Measurements from ENCODE around the gene ARL2BP. TPM values are rescaled to one million over a fixed set of nuclear protein-coding genes. Genes with fewer than 3 reads are reported as not detected.

Gene ARL2BP
- total RNA-seq, 2 donors from 2014 or later: 54.7 to 64.0 TPM

- H3K36me3 ChIP-seq: no peaks in the 10 kb centered on the region
- peaks cover 0 to 9% of the 10 kb centered on the region in 2 donors for H3K4me1 ChIP-seq (ENCODE audit: control insufficient read depth in 1 of 2, low read depth in 2 of 2)
- no peak overlapping the region for H3K27ac ChIP-seq
- H3K27me3 ChIP-seq (replicated peaks; ENCODE audit: insufficient read depth): no peaks in the 10 kb centered on the region
- no peak for TF ChIP-seq CTCF (IDR thresholded peaks at IDR 0.05)
- DNase-seq (ENCODE audit: low spot score) (no peak), ATAC-seq (ENCODE audit: insufficient number of reproducible peaks, low FRiP score, low read depth) (no peak)
- no peaks in the 10 kb centered on the region for H3K9me3 ChIP-seq
- no peak overlapping the region for H3K4me3 ChIP-seq
Observed at GRCh38 chr16:57268804-57269800, 24.0 kb downstream of the ARL2BP start.

- ATAC-seq (ENCODE audit: insufficient number of reproducible peaks, low FRiP score, low read depth) (no peak), DNase-seq (ENCODE audit: low spot score) (no peak)
- H3K9me3 ChIP-seq: no peaks in the 10 kb centered on the region
- H3K4me3 ChIP-seq: no peak overlapping the region
- H3K36me3 ChIP-seq: no peaks in the 10 kb centered on the region
- no peak for TF ChIP-seq CTCF (IDR thresholded peaks at IDR 0.05)
- H3K27ac ChIP-seq: no peak overlapping the region
- peaks cover 0 to 9% of the 10 kb centered on the region in 2 donors for H3K4me1 ChIP-seq (ENCODE audit: control insufficient read depth in 1 of 2, low read depth in 2 of 2)
- H3K27me3 ChIP-seq (replicated peaks; ENCODE audit: insufficient read depth): no peaks in the 10 kb centered on the region
Observed at GRCh38 chr16:57270221-57271062, 25.4 kb downstream of the ARL2BP start.

- ATAC-seq (ENCODE audit: insufficient number of reproducible peaks, low FRiP score, low read depth) (no peak), DNase-seq (ENCODE audit: low spot score) (no peak)
- no peak overlapping the region for H3K27ac ChIP-seq
- TF ChIP-seq CTCF (IDR thresholded peaks at IDR 0.05): no peak
- H3K27me3 ChIP-seq (replicated peaks; ENCODE audit: insufficient read depth): no peaks in the 10 kb centered on the region
- H3K4me1 ChIP-seq (ENCODE audit: control insufficient read depth in 1 of 2, low read depth in 2 of 2): peaks cover 0 to 6% of the 10 kb centered on the region in 2 donors
- no peaks in the 10 kb centered on the region for H3K36me3 ChIP-seq
- H3K4me3 ChIP-seq: no peak overlapping the region
- no peaks in the 10 kb centered on the region for H3K9me3 ChIP-seq
Observed at GRCh38 chr16:57271063-57271345, 25.9 kb downstream of the ARL2BP start.

GRCh38 chr16:57271867-57272495 lies 26.9 kb downstream of the ARL2BP start:
- no peak for TF ChIP-seq CTCF (IDR thresholded peaks at IDR 0.05)
- Histone ChIP-seq H3K4me1 (ENCODE audit: control insufficient read depth in 1 of 2, low read depth in 2 of 2) (no peaks in the 10 kb centered on the region), H3K36me3 (no peaks in the 10 kb centered on the region), H3K27ac (no peak overlapping the region), H3K9me3 (no peaks in the 10 kb centered on the region), H3K27me3 (replicated peaks; ENCODE audit: insufficient read depth) (no peaks in the 10 kb centered on the region), H3K4me3 (no peak overlapping the region)
- ATAC-seq (ENCODE audit: insufficient number of reproducible peaks, low FRiP score, low read depth) (no peak), DNase-seq (ENCODE audit: low spot score) (no peak)

GRCh38 chr16:57273359-57273758 lies 28.3 kb downstream of the ARL2BP start:
- ATAC-seq (ENCODE audit: insufficient number of reproducible peaks, low FRiP score, low read depth) (no peak), DNase-seq (ENCODE audit: low spot score) (no peak)
- Histone ChIP-seq H3K27me3 (replicated peaks; ENCODE audit: insufficient read depth) (no peaks in the 10 kb centered on the region), H3K4me3 (no peak overlapping the region), H3K4me1 (ENCODE audit: control insufficient read depth in 1 of 2, low read depth in 2 of 2) (no peaks in the 10 kb centered on the region), H3K9me3 (no peaks in the 10 kb centered on the region), H3K36me3 (no peaks in the 10 kb centered on the region), H3K27ac (no peak overlapping the region)
- no peak for TF ChIP-seq CTCF (IDR thresholded peaks at IDR 0.05)
